Activated naive CD4-positive, alpha-beta T cell treated with anti-CD3 and anti-CD28 coated beads, Interleukin-2, amount 10 ng/mL, durations not matched to agents 7 days and 5 days (primary cell): Measurements from ENCODE around the gene SEMA5B.

Source experiments
- CTCF ChIA-PET: fragments of 350-600 bp; sonication (Branson Sonifier 250); formaldehyde crosslinking; loops from one replicate; lab custom pipeline; 2021; ENCODE audit warnings: antibody characterized with exemption; lab: Charles Lee
- DNase-seq: peaks from one replicate; pipeline ENCODE4 v3.0.0-alpha.2; 2020
- H3K27ac Mint-ChIP-seq: one replicate; pipeline ENCODE4 v1.8.0; 2021; ENCODE audit warnings: mild to moderate bottlenecking, moderate library complexity, mixed read lengths
- H3K27me3 Mint-ChIP-seq: one replicate; pipeline ENCODE4 v1.8.0; 2021; ENCODE audit warnings: mild to moderate bottlenecking, mixed read lengths
- H3K36me3 Mint-ChIP-seq: one replicate; pipeline ENCODE4 v1.8.0; 2021; ENCODE audit warnings: mixed read lengths
- H3K4me1 Mint-ChIP-seq: one replicate; pipeline ENCODE4 v1.8.0; 2021; ENCODE audit warnings: mixed read lengths
- H3K4me3 Mint-ChIP-seq: one replicate; pipeline ENCODE4 v1.8.0; 2021; ENCODE audit warnings: mild to moderate bottlenecking, moderate library complexity, mixed read lengths
- H3K9me3 Mint-ChIP-seq: one replicate; pipeline ENCODE4 v1.8.0; 2021; ENCODE audit warnings: mixed read lengths

Gene SEMA5B

DNA sequence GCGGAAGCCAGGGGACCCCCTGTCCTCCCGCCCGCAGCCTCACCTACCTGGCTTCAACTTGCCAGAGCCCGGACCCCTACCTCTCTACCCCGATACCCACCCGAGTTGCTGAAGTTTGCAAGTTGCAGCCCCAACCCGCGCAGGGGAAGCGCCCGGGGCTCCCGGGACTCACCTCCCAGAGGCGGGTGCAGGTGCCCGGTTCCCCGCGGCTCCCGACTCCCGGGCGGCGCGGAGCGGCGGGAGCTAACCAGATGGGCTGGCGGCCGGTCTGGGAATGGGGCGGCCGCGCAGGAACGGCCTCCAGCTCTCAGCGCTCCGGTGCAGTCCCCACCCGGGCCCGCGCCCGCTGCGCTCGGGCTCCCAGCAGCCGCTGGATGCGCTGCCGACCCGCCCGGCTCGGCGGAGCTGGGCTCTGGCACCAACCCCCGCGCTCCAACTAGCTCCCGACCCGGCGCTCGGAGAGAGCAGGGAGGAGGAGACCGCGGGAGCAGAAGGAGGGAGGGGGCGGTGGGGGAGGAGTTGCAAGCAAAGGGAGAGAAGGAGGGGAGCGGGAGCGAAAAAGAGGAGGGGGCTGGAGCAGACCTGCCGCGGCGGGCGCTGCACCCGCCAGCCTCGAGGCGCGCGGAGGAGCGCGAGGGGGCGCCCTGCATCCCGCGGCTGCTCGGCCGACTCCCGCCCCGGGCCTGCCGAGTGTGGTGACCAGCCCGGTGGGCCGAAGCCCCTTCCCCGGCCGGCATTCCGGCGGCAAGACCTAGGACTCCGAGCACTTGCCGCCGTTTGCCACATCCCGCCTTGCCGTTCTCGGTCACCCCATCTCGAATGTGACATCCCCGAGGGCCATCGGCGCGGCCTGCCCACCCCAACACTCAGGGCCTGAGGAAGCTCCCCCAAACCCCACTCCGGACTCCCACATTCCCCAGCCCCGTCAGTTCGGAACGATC is at the start of gene SEMA5B:
TSS of gene SEMA5B (minus strand) at position 472 of the 941 bp plus-strand sequence. CDS start 66,500 bp downstream, outside the sequence.
- Mint-ChIP-seq H3K27me3 (peaks cover 4% of the 10 kb centered on the region), H3K27ac (no peak within 1 kb of the TSS)

GRCh38 chr3:123076496-123077418 is 49.2 kb upstream of the SEMA5B start:
- Mint-ChIP-seq H3K4me3 (no peak overlapping the region), H3K27ac (no peak overlapping the region), H3K27me3 (no peaks in the 10 kb centered on the region), H3K36me3 (no peaks in the 10 kb centered on the region), H3K4me1 (peaks cover 15% of the 10 kb centered on the region), H3K9me3 (no peaks in the 10 kb centered on the region)
- DNase-seq, result no peak
- CTCF ChIA-PET, result interaction anchor here (1.3 kb wide), 1 partner anchor 16 kb away, joined by 6 read pairs; no protein-coding TSS in a partner anchor

More for the DNA sequence above, at the start of gene SEMA5B:
- Mint-ChIP-seq H3K4me1 (peaks cover 16% of the 10 kb centered on the region), H3K9me3 (no peaks in the 10 kb centered on the region), H3K36me3 (no peaks in the 10 kb centered on the region), H3K4me3 (peak within 1 kb of the TSS; percentile 53)
- peak; percentile 26 for DNase-seq
- CTCF ChIA-PET, result interaction anchor here (0.6 to 5.5 kb wide), 21 partner anchors 8 to 283 kb away, joined by 3 to 51 read pairs (median 3); no protein-coding TSS in a partner anchor

GRCh38 chr3:123076112-123076495 is 48.5 kb upstream of the SEMA5B start:
- Mint-ChIP-seq H3K9me3 (no peaks in the 10 kb centered on the region), H3K4me3 (no peak overlapping the region), H3K27ac (no peak overlapping the region), H3K27me3 (no peaks in the 10 kb centered on the region), H3K36me3 (no peaks in the 10 kb centered on the region), H3K4me1 (peaks cover 12% of the 10 kb centered on the region)
- no peak for DNase-seq
- CTCF ChIA-PET, result interaction anchor here (1.3 kb wide), 1 partner anchor 17 kb away, joined by 6 read pairs; no protein-coding TSS in a partner anchor

DNA sequence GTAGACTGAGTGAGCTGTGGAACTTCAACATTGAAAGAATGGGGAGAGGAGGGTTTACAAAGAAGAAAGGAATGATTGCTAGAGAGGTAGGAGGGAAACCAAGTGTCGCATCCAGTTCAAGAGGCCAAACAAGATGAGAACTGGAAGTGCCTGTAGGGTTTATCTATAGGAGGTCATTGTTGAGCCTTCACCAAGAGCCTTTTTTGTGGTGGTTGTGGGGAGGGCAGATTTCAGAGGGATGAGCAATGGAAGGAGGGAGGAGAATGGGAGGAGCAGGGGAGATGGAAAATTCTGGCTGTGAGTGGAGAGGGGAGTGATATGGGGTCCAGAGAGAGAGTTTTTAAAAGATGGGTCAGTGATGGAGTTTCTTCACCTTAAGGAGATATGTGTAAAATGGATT is 47.8 kb upstream of the SEMA5B start:
- no peak overlapping the region for H3K4me3 Mint-ChIP-seq
- CTCF ChIA-PET, result no interaction called here
- no peak overlapping the region for H3K27ac Mint-ChIP-seq
- no peak for DNase-seq
- H3K4me1 Mint-ChIP-seq, result peaks cover 12% of the 10 kb centered on the region
- no peaks in the 10 kb centered on the region for H3K27me3 Mint-ChIP-seq
- H3K36me3 Mint-ChIP-seq, result no peaks in the 10 kb centered on the region
- H3K9me3 Mint-ChIP-seq, result no peaks in the 10 kb centered on the region

- no peaks in the 10 kb centered on the region for H3K36me3 Mint-ChIP-seq
- no peaks in the 10 kb centered on the region for H3K9me3 Mint-ChIP-seq
- no peak for DNase-seq
- H3K27me3 Mint-ChIP-seq, result peaks cover 6% of the 10 kb centered on the region
- H3K4me3 Mint-ChIP-seq, result no peak overlapping the region
- no peak overlapping the region for H3K27ac Mint-ChIP-seq
- CTCF ChIA-PET, result no interaction called here
- peaks cover 29% of the 10 kb centered on the region for H3K4me1 Mint-ChIP-seq
Observed at GRCh38 chr3:123072564-123072963, 45.0 kb upstream of the SEMA5B start.

- Mint-ChIP-seq H3K9me3 (no peaks in the 10 kb centered on the region), H3K4me3 (no peak overlapping the region), H3K36me3 (no peaks in the 10 kb centered on the region), H3K27me3 (peaks cover 7% of the 10 kb centered on the region), H3K27ac (no peak overlapping the region), H3K4me1 (peaks cover 30% of the 10 kb centered on the region)
- DNase-seq, result no peak
- CTCF ChIA-PET, result interaction anchor here (1.0 kb wide), 1 partner anchor 9 kb away, joined by 3 read pairs; no protein-coding TSS in a partner anchor
Observed at GRCh38 chr3:123072152-123072551, 44.6 kb upstream of the SEMA5B start.

- peaks cover 12% of the 10 kb centered on the region for H3K27me3 Mint-ChIP-seq
- no peak for DNase-seq
- CTCF ChIA-PET, result interaction anchor here (0.8 to 1.2 kb wide), 3 partner anchors 10 to 198 kb away, joined by 3 read pairs; no protein-coding TSS in a partner anchor
- H3K4me1 Mint-ChIP-seq, result peaks cover 31% of the 10 kb centered on the region
- no peaks in the 10 kb centered on the region for H3K9me3 Mint-ChIP-seq
- H3K27ac Mint-ChIP-seq, result no peak overlapping the region
- H3K36me3 Mint-ChIP-seq, result no peaks in the 10 kb centered on the region
- H3K4me3 Mint-ChIP-seq, result no peak overlapping the region
Observed at GRCh38 chr3:123071581-123071980, 44.0 kb upstream of the SEMA5B start.

GRCh38 chr3:123071146-123071545 is 43.6 kb upstream of the SEMA5B start:
- no peak for DNase-seq
- no peak overlapping the region for H3K27ac Mint-ChIP-seq
- H3K36me3 Mint-ChIP-seq, result no peaks in the 10 kb centered on the region
- peaks cover 12% of the 10 kb centered on the region for H3K27me3 Mint-ChIP-seq
- H3K4me3 Mint-ChIP-seq, result no peak overlapping the region
- peaks cover 30% of the 10 kb centered on the region for H3K4me1 Mint-ChIP-seq
- CTCF ChIA-PET, result interaction anchor here (0.8 to 1.2 kb wide), 3 partner anchors 10 to 199 kb away, joined by 3 read pairs; no protein-coding TSS in a partner anchor
- no peaks in the 10 kb centered on the region for H3K9me3 Mint-ChIP-seq

DNA sequence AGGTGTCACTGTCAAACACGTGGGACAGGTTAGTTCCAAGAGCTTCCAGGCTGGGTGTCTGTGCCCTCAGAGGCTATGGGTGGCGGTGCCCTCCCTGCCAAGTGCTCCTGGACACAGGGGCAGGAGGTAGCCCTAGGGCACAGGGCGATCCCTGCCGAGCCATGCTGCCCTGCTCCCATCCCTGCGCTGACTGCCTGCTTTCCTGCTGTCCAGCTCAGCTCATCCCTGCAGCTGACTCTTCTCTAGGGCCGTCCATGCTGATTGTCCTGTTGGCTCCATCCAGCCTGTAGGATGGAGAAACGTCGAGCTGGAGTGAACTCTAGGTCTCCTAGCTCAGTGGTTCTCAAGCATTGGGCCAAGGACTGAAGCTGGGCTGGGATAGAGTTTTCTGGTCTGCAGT is 42.9 kb upstream of the SEMA5B start:
- peaks cover 12% of the 10 kb centered on the region for H3K27me3 Mint-ChIP-seq
- H3K9me3 Mint-ChIP-seq, result no peaks in the 10 kb centered on the region
- no peaks in the 10 kb centered on the region for H3K36me3 Mint-ChIP-seq
- H3K4me1 Mint-ChIP-seq, result peaks cover 31% of the 10 kb centered on the region
- H3K4me3 Mint-ChIP-seq, result no peak overlapping the region
- no peak for DNase-seq
- no peak overlapping the region for H3K27ac Mint-ChIP-seq
- CTCF ChIA-PET, result interaction anchor here (1.2 kb wide), 1 partner anchor 199 kb away, joined by 3 read pairs; no protein-coding TSS in a partner anchor

- Mint-ChIP-seq H3K9me3 (no peaks in the 10 kb centered on the region), H3K4me1 (peaks cover 44% of the 10 kb centered on the region), H3K4me3 (peak overlapping the region; percentile 74), H3K27me3 (peaks cover 20% of the 10 kb centered on the region), H3K27ac (no peak overlapping the region), H3K36me3 (no peaks in the 10 kb centered on the region)
- DNase-seq, result no peak
- CTCF ChIA-PET, result no interaction called here
Observed at GRCh38 chr3:123068601-123069381, 41.2 kb upstream of the SEMA5B start.

DNA sequence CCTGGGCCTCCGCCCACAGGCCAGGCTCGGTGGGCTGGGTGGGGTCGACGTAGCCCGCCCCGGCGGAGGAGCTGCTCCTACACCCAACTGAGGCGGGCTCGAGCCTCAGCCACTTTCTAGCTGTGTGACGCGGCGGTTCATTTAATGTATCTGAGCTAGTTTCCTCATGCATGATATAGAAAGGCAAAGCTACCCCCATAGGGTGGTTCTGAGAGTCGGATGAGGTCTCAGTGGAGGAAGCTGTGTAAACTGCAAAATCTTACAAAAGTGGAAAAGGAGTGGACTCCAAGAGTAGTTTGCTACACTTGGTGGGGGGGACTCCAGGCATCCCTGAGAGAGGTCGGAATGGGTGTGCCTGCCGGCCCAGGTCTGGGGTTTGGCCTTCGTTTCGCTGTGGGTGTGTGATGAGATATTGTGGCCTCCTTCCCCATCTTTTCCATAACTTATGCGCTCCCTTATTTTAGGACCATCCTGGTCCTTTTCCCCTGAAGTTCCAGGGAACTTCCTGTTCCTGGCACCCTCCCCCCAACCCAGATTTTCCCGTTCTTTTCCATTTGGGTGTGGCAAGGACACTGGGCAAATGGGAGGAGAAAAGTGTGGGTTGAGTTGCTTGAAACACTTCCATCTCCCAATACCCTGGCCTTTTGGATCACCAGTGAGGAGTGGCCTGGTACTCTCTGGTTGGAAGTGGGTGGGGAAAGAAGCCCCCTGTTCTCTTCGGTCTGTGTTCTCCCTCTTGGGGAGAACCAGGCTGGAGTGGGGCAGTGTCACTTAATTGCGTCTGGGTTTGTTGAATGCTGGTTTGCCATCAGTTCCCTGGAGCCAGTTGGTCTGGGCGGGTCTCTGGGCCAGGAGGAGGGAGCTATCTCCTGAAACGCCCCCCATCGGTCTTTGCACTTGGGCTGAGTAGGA is 40.4 kb upstream of the SEMA5B start:
- H3K4me3 Mint-ChIP-seq, result peak overlapping the region; percentile 74
- H3K27ac Mint-ChIP-seq, result no peak overlapping the region
- peaks cover 20% of the 10 kb centered on the region for H3K27me3 Mint-ChIP-seq
- no peaks in the 10 kb centered on the region for H3K36me3 Mint-ChIP-seq
- peaks cover 44% of the 10 kb centered on the region for H3K4me1 Mint-ChIP-seq
- no peaks in the 10 kb centered on the region for H3K9me3 Mint-ChIP-seq
- CTCF ChIA-PET, result no interaction called here
- DNase-seq, result no peak

DNA sequence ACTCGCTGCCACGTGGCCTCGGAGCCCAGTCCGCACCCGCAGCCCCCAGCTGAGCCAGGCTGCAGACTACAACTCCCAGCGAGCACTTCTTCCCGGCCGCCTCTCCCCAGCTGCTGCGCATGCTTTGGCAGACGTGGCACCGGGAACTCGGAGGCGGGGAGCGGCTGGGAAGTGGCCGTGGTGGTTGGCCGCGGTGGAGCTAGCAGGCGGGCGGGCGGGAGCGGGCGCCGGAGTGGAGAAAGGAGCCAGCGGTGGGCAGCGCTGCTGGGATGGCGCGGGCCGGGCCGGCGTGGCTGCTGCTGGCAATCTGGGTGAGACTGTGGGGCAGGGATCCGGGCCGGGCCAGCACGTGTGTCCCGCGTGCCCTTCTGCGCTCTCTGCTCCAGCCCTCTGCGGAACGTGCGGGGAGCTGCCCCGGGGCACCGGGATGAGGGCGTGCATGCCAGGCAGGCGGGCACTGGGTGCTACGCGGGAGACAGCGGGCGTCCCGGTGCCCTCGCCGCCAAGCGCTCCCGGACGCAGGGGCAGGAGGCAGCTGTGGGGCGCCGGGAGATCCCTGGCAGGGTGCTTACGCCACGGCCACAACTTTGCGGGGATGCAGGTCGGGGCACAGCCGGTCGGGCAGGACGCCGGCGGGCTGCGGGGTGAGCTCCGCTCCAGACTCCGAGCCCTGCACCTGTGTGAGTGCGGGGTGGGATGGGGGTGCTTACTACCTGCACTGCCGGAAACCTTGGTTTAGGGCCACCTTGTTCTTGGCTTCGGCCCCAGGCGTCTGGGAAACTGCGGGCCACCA is 39.5 kb upstream of the SEMA5B start, which contains the start of gene PDIA5:
TSS of gene PDIA5 (plus strand) at position 130 of the 793 bp plus-strand sequence. CDS start at position 270, 140 bp downstream.
- no peaks in the 10 kb centered on the region for H3K9me3 Mint-ChIP-seq
- H3K36me3 Mint-ChIP-seq, result no peaks in the 10 kb centered on the region
- peak within 1 kb of the TSS; percentile 74 for H3K4me3 Mint-ChIP-seq
- peaks cover 26% of the 10 kb centered on the region for H3K27me3 Mint-ChIP-seq
- CTCF ChIA-PET, result no interaction called here
- DNase-seq, result peak; percentile 77
- peaks cover 42% of the 10 kb centered on the region for H3K4me1 Mint-ChIP-seq
- H3K27ac Mint-ChIP-seq, result no peak within 1 kb of the TSS
